Skeletal muscle tissue (tissue), 4 donors: Measurements from ENCODE around the gene MYO1B. TPM values are rescaled to one million over a fixed set of nuclear protein-coding genes. Genes with fewer than 3 reads are reported as not detected.

Experiments used
- H3K27ac ChIP-seq: one replicate; pipeline ENCODE4 v1.7.0; 2013; ENCODE audit warnings: mild to moderate bottlenecking, low read depth, low read length, inconsistent platforms
- H3K27me3 ChIP-seq, 3 donors: one replicate each; pipeline ENCODE4 v1.7.0; 2013; ENCODE audit warnings: low read length in 3 of 3; ENCODE audit not compliant: control insufficient read depth in 3 of 3, insufficient read depth in 3 of 3
- H3K36me3 ChIP-seq, 3 donors: one replicate each; pipeline ENCODE4 v1.7.0; 2013; ENCODE audit warnings: low read length in 3 of 3; ENCODE audit not compliant: control insufficient read depth in 3 of 3, insufficient read depth in 3 of 3
- H3K4me1 ChIP-seq, 3 donors: one replicate each; pipeline ENCODE4 v1.7.0; 2013; ENCODE audit warnings: low read length in 3 of 3, mild to moderate bottlenecking in 3 of 3; ENCODE audit not compliant: control insufficient read depth in 3 of 3, insufficient read depth in 3 of 3
- H3K4me3 ChIP-seq, 3 donors: one replicate each; pipeline ENCODE4 v1.7.0; 2013; ENCODE audit warnings: low read length in 3 of 3
- H3K9ac ChIP-seq, 3 donors: one replicate each; pipeline ENCODE4 v1.7.0; 2013; ENCODE audit warnings: low read length in 3 of 3, mild to moderate bottlenecking in 3 of 3, moderate library complexity in 2 of 3, low read depth in 1 of 3
- H3K9me3 ChIP-seq, 3 donors: one replicate each; pipeline ENCODE4 v1.7.0; 2013; ENCODE audit warnings: low read length in 3 of 3; ENCODE audit not compliant: control insufficient read depth in 3 of 3
- total RNA-seq: library from RNA; depleted of rRNA; stranded (reverse); fragments of >200 nt; gene quantifications from one replicate; pipeline ENCODE4 v1.2.3, GENCODE V29; 2014
- donor health status: Osteomylitis.

The MYO1B gene
- total RNA-seq, 1 donor from 2014 or later: 125 TPM

- Histone ChIP-seq H3K4me3 (no peak overlapping the region), H3K9me3 (no peaks in the 10 kb centered on the region), H3K36me3 (peaks cover 0 to 7% (median 0%) of the 10 kb centered on the region in 3 donors), H3K27ac (no peak overlapping the region), H3K9ac (no peak overlapping the region), H3K27me3 (no peaks in the 10 kb centered on the region), H3K4me1 (no peaks in the 10 kb centered on the region)
Measured at GRCh38 chr2:191401287-191401686, 156.1 kb downstream of the MYO1B start.

GRCh38 chr2:191402966-191403565 lies 157.9 kb downstream of the MYO1B start:
- no peaks in the 10 kb centered on the region for H3K4me1 ChIP-seq
- no peak overlapping the region for H3K4me3 ChIP-seq
- no peaks in the 10 kb centered on the region for H3K27me3 ChIP-seq
- H3K9ac ChIP-seq: no peak overlapping the region
- no peaks in the 10 kb centered on the region for H3K9me3 ChIP-seq
- peaks cover 0 to 3% (median 0%) of the 10 kb centered on the region in 3 donors for H3K36me3 ChIP-seq
- H3K27ac ChIP-seq: no peak overlapping the region

- H3K4me3 ChIP-seq: no peak overlapping the region
- no peak overlapping the region for H3K27ac ChIP-seq
- H3K9me3 ChIP-seq: no peaks in the 10 kb centered on the region
- no peaks in the 10 kb centered on the region for H3K4me1 ChIP-seq
- H3K36me3 ChIP-seq: peaks cover 0 to 10% (median 0%) of the 10 kb centered on the region in 3 donors
- no peak overlapping the region for H3K9ac ChIP-seq
- no peaks in the 10 kb centered on the region for H3K27me3 ChIP-seq
Measured at GRCh38 chr2:191404568-191404991, 159.4 kb downstream of the MYO1B start.

GRCh38 chr2:191405546-191405945 lies 160.3 kb downstream of the MYO1B start:
- Histone ChIP-seq H3K27ac (no peak overlapping the region), H3K9me3 (no peaks in the 10 kb centered on the region), H3K4me1 (no peaks in the 10 kb centered on the region), H3K4me3 (no peak overlapping the region), H3K27me3 (no peaks in the 10 kb centered on the region), H3K9ac (no peak overlapping the region), H3K36me3 (peaks cover 0 to 14% (median 0%) of the 10 kb centered on the region in 3 donors)

- H3K4me1 ChIP-seq: no peaks in the 10 kb centered on the region
- H3K9me3 ChIP-seq: no peaks in the 10 kb centered on the region
- H3K4me3 ChIP-seq: no peak overlapping the region
- no peak overlapping the region for H3K9ac ChIP-seq
- no peaks in the 10 kb centered on the region for H3K27me3 ChIP-seq
- no peak overlapping the region for H3K27ac ChIP-seq
- peaks cover 0 to 17% (median 0%) of the 10 kb centered on the region in 3 donors for H3K36me3 ChIP-seq
Measured at GRCh38 chr2:191410646-191411436, 165.6 kb downstream of the MYO1B start.

- Histone ChIP-seq H3K4me3 (no peak overlapping the region), H3K27ac (no peak overlapping the region), H3K36me3 (peaks cover 0 to 22% (median 0%) of the 10 kb centered on the region in 3 donors), H3K9ac (no peak overlapping the region), H3K27me3 (no peaks in the 10 kb centered on the region), H3K9me3 (no peaks in the 10 kb centered on the region), H3K4me1 (no peaks in the 10 kb centered on the region)
Measured at GRCh38 chr2:191411472-191411871, 166.3 kb downstream of the MYO1B start.

GRCh38 chr2:191412353-191412752 lies 167.1 kb downstream of the MYO1B start:
- H3K27me3 ChIP-seq: no peaks in the 10 kb centered on the region
- H3K27ac ChIP-seq: no peak overlapping the region
- no peaks in the 10 kb centered on the region for H3K9me3 ChIP-seq
- no peak overlapping the region for H3K9ac ChIP-seq
- H3K36me3 ChIP-seq: peaks cover 0 to 22% (median 0%) of the 10 kb centered on the region in 3 donors
- no peaks in the 10 kb centered on the region for H3K4me1 ChIP-seq
- H3K4me3 ChIP-seq: no peak overlapping the region

GRCh38 chr2:191415101-191415500 lies 169.9 kb downstream of the MYO1B start:
- Histone ChIP-seq H3K27me3 (no peaks in the 10 kb centered on the region), H3K27ac (no peak overlapping the region), H3K4me3 (no peak overlapping the region), H3K9me3 (no peaks in the 10 kb centered on the region), H3K4me1 (no peaks in the 10 kb centered on the region), H3K9ac (no peak overlapping the region), H3K36me3 (peaks cover 0 to 12% (median 2%) of the 10 kb centered on the region in 3 donors)

GRCh38 chr2:191415858-191416257 lies 170.7 kb downstream of the MYO1B start:
- Histone ChIP-seq H3K4me1 (no peaks in the 10 kb centered on the region), H3K9me3 (no peaks in the 10 kb centered on the region), H3K9ac (no peak overlapping the region), H3K4me3 (no peak overlapping the region), H3K27ac (no peak overlapping the region), H3K27me3 (no peaks in the 10 kb centered on the region), H3K36me3 (peaks cover 0 to 11% (median 2%) of the 10 kb centered on the region in 3 donors)

- no peak overlapping the region for H3K4me3 ChIP-seq
- H3K27me3 ChIP-seq: no peaks in the 10 kb centered on the region
- H3K36me3 ChIP-seq: peaks cover 0 to 8% (median 2%) of the 10 kb centered on the region in 3 donors
- no peaks in the 10 kb centered on the region for H3K4me1 ChIP-seq
- no peak overlapping the region for H3K9ac ChIP-seq
- no peaks in the 10 kb centered on the region for H3K9me3 ChIP-seq
- no peak overlapping the region for H3K27ac ChIP-seq
Measured at GRCh38 chr2:191417746-191418145, 172.5 kb downstream of the MYO1B start.
